K562 (cell line): ENCODE data around the gene MLLT6. TPM values are rescaled to one million over a fixed set of nuclear protein-coding genes. Genes with fewer than 3 reads are reported as not detected.
A peak's percentile ranks its signal among the peaks of the same experiment; 100 is the strongest.

Experiments
- BRD9 ChIP-seq: fragments of 450-650 bp; IDR thresholded peaks from 2 replicates; pipeline ENCODE4 v1.6.1; 2018; ENCODE audit warnings: low read depth; ENCODE audit not compliant: partially characterized antibody
- DMBX1 ChIP-seq: fragments of 250-450 bp; sonication (Bioruptor Pico); IDR thresholded peaks from 2 replicates; pipeline ENCODE4 v1.8.0; 2022; ENCODE audit warnings: inconsistent platforms, mild to moderate bottlenecking, moderate library complexity, borderline replicate concordance
- MAZ ChIP-seq, 2 experiments: fragments of 450-650 bp in 1 of 2; sonication (generic) in 1 of 2; formaldehyde crosslinking; IDR thresholded peaks in 1 of 2; conservative IDR thresholded peaks in 1 of 2; 2 replicates each; pipeline versions ENCODE4 v1.4.0 to v1.5.0; 2020; ENCODE audit warnings: mild to moderate bottlenecking in 1 of 2, missing genetic modification reagents in 1 of 2
- MIER1 ChIP-seq: fragments of 450-650 bp; IDR thresholded peaks from 2 replicates; pipeline ENCODE4 v1.6.1; 2016; ENCODE audit warnings: antibody characterized with exemption, mild to moderate bottlenecking, low read depth
- NR3C1 ChIP-seq: sonication (generic); formaldehyde crosslinking; IDR thresholded peaks from 2 replicates; pipeline ENCODE4 v1.8.1; 2022; ENCODE audit warnings: missing genetic modification reagents
- NRF1 ChIP-seq, 2 experiments: fragments of 450-650 bp; IDR thresholded peaks in 1 of 2; conservative IDR thresholded peaks in 1 of 2; 2 replicates each; pipeline ENCODE4 v1.6.1; 2014; ENCODE audit warnings: mild to moderate bottlenecking in 2 of 2
- RBM14 ChIP-seq: fragments of 200-400 bp; formaldehyde crosslinking; IDR thresholded peaks from 2 replicates; pipeline ENCODE4 v1.6.1; 2018; ENCODE audit warnings: low read depth, mild to moderate bottlenecking, low read length, moderate library complexity, borderline replicate concordance; ENCODE audit not compliant: insufficient read depth
- SRSF9 ChIP-seq: fragments of 200-400 bp; formaldehyde crosslinking; IDR thresholded peaks from 2 replicates; pipeline ENCODE4 v1.6.1; 2017; ENCODE audit warnings: low read depth, low read length, borderline replicate concordance
- ZNF232 ChIP-seq: sonication (generic); formaldehyde crosslinking; IDR thresholded peaks from 2 replicates; pipeline ENCODE4 v1.8.0; 2022; ENCODE audit warnings: mild to moderate bottlenecking, missing genetic modification reagents
- ZNF24 ChIP-seq: fragments of 450-650 bp; IDR thresholded peaks from 2 replicates; pipeline ENCODE4 v1.6.1; 2016
- ZNF717 ChIP-seq: fragments of 250-450 bp; sonication (Bioruptor Pico); IDR thresholded peaks from 2 replicates; pipeline ENCODE4 v1.5.0; 2021
- ZNF766 ChIP-seq: fragments of 200-800 bp; sonication (Bioruptor generic); conservative IDR thresholded peaks from 2 replicates; pipeline ENCODE4 v1.6.1; 2016; ENCODE audit warnings: missing genetic modification characterization, missing compliant biosample characterization
- polyA plus RNA-seq, 8 experiments: library from polyadenylated mRNA; depleted of rRNA in 4 of 8; stranded (reverse) in 5 of 8; unstranded in 3 of 8; fragments of >200 nt; fragmentation: Nextera tagmentation in 2 of 8; fragmentation: Illumina TruSeq in 1 of 8; extraction: Ambion mirVana in 2 of 8; extraction: Trizol in 1 of 8; gene quantifications; 2 replicates each; pipeline versions ENCODE4 v1.2.1 to v1.2.3, GENCODE V29; 2011 to 2014; ENCODE audit warnings: inconsistent platforms in 1 of 8, missing spikeins in 1 of 8
- total RNA-seq, 7 experiments: library from RNA; depleted of rRNA in 6 of 7; stranded (reverse); fragments of >200 nt in 6 of 7; fragmentation: Illumina TruSeq in 2 of 7; extraction: Trizol in 2 of 7; gene quantifications; 2 replicates each; pipeline versions ENCODE4 v1.2.1 to v1.2.3, GENCODE V29; 2011 to 2021; ENCODE audit warnings: low replicate concordance in 1 of 7
- TF ChIP-seq, protein P1 (sequence below), 2 experiments: fragments of 450-650 bp in 1 of 2; sonication (generic) in 1 of 2; formaldehyde crosslinking in 1 of 2; IDR thresholded peaks; 2 replicates each; pipeline versions ENCODE4 v1.7.1 to v1.9.0; 2016 to 2022; ENCODE audit warnings: inconsistent platforms in 1 of 2, mild to moderate bottlenecking in 1 of 2, missing genetic modification reagents in 1 of 2
- TF ChIP-seq, protein P2 (sequence below): fragments of 250-450 bp; sonication (Bioruptor Pico); IDR thresholded peaks from 2 replicates; pipeline ENCODE4 v1.8.0; 2021; ENCODE audit warnings: moderate library complexity, mild to moderate bottlenecking, inconsistent platforms
- TF ChIP-seq, protein P3 (sequence below): fragments of 250-450 bp; sonication (Bioruptor Pico); IDR thresholded peaks from 2 replicates; pipeline ENCODE4 v1.8.0; 2022; ENCODE audit warnings: moderate library complexity, mild to moderate bottlenecking, inconsistent platforms

MLLT6 gene
- total and polyA plus RNA-seq, 9 of the 15 experiments (the other 6 are each of a cell fraction or from before 2014, with no cell fraction given) = 3.1 to 71.7 (median 30.0) TPM

DNA sequence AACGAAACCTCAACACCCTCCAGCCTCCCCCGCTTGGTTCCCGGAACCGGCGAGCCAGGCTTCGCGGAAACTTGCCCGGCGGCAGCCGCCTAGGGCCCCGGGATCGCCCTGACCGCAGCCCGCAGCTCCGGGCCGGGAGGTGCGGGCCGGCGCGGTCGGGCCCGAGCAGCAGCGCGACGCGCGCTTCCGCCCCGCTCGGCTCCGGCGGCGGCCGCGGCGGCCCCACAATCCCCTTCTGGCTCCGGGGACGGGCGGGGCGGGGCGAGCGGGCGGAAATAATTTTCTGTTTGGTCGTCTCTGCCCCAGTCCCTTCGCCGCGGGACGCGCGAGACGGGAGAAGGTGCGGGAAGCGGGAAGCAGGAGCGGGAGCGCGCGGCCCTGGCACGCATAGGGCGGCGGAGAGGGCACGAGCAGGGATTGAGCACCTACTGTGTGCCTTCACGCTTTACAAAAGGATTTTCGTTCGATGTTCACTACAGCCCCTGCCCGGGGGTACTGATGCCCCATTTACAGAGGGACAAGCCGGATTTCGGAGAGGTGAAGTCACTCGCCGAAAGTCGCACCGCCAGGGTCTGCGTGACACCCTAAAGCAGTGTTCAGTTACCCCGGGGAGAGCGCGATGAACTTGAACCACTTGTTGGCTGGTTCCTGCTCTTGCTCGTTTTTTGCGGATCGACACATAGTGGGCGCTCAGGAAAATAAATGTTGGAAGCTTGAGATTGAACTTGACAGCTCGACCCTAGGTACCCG is 2.7 kb upstream of the MLLT6 start (continued):
- TF ChIP-seq, protein P1, sequence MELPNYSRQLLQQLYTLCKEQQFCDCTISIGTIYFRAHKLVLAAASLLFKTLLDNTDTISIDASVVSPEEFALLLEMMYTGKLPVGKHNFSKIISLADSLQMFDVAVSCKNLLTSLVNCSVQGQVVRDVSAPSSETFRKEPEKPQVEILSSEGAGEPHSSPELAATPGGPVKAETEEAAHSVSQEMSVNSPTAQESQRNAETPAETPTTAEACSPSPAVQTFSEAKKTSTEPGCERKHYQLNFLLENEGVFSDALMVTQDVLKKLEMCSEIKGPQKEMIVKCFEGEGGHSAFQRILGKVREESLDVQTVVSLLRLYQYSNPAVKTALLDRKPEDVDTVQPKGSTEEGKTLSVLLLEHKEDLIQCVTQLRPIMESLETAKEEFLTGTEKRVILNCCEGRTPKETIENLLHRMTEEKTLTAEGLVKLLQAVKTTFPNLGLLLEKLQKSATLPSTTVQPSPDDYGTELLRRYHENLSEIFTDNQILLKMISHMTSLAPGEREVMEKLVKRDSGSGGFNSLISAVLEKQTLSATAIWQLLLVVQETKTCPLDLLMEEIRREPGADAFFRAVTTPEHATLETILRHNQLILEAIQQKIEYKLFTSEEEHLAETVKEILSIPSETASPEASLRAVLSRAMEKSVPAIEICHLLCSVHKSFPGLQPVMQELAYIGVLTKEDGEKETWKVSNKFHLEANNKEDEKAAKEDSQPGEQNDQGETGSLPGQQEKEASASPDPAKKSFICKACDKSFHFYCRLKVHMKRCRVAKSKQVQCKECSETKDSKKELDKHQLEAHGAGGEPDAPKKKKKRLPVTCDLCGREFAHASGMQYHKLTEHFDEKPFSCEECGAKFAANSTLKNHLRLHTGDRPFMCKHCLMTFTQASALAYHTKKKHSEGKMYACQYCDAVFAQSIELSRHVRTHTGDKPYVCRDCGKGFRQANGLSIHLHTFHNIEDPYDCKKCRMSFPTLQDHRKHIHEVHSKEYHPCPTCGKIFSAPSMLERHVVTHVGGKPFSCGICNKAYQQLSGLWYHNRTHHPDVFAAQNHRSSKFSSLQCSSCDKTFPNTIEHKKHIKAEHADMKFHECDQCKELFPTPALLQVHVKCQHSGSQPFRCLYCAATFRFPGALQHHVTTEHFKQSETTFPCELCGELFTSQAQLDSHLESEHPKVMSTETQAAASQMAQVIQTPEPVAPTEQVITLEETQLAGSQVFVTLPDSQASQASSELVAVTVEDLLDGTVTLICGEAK (IDR thresholded peaks at IDR 0.05) = no peak
- TF ChIP-seq, protein P1 (CRISPR knock-in tag; IDR thresholded peaks at IDR 0.05) = no peak
- TF ChIP-seq RBM14 = no peak
- peak; percentile 7; the same call in 1 of the 2 replicates for TF ChIP-seq ZNF24
- TF ChIP-seq ZNF766 (CRISPR knock-in tag) = no peak
- TF ChIP-seq, protein P2, sequence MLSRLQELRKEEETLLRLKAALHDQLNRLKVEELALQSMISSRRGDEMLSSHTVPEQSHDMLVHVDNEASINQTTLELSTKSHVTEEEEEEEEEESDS (CRISPR knock-in tag) = no peak
- TF ChIP-seq, protein P3, sequence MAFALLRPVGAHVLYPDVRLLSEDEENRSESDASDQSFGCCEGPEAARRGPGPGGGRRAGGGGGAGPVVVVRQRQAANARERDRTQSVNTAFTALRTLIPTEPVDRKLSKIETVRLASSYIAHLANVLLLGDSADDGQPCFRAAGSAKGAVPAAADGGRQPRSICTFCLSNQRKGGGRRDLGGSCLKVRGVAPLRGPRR (CRISPR knock-in tag) = no peak
- no peak for TF ChIP-seq ZNF232 (CRISPR knock-in tag)
- no peak for TF ChIP-seq NR3C1 (CRISPR knock-in tag)
- no peak; the same call in 1 of the 2 replicates for TF ChIP-seq MIER1
- no peak for TF ChIP-seq DMBX1 (CRISPR knock-in tag)
- TF ChIP-seq SRSF9 = no peak
- peak; percentile 47 to 87; a peak in 2 of 4 replicates for TF ChIP-seq MAZ (CRISPR knock-in tag; conservative IDR thresholded peaks at IDR 0.05 in 1 of 2, IDR thresholded peaks at IDR 0.05 in 1 of 2)
- peak; percentile 15 to 20; a peak in 2 of 4 replicates for TF ChIP-seq NRF1 (conservative IDR thresholded peaks at IDR 0.05 in 1 of 2, IDR thresholded peaks at IDR 0.05 in 1 of 2)
- no peak for TF ChIP-seq ZNF717 (CRISPR knock-in tag)
- TF ChIP-seq BRD9 = peak; percentile 34
